Lower lobe of right lung (tissue), 2 donors: Measurements from ENCODE around the gene PDX1. TPM values are rescaled to one million over a fixed set of nuclear protein-coding genes. Genes with fewer than 3 reads are reported as not detected.

ENCODE experiments used
- ATAC-seq, 2 donors: fragments of 200-7000 bp; cut with Tn5 transposase; one replicate each; pipeline ENCODE4 v1.9.1; 2020 to 2022; ENCODE audit warnings: mild to moderate bottlenecking in 2 of 2, moderate library complexity in 2 of 2
- DNase-seq: peaks from one replicate; pipeline ENCODE4 v3.0.0-alpha.2; 2020
- H3K27ac ChIP-seq: fragments of 200-600 bp; one replicate; pipeline ENCODE4 v1.8.0; 2022
- H3K27me3 ChIP-seq: fragments of 200-600 bp; one replicate; pipeline ENCODE4 v1.8.0; 2022; ENCODE audit warnings: low read depth
- H3K36me3 ChIP-seq: fragments of 200-600 bp; one replicate; pipeline ENCODE4 v1.8.0; 2022; ENCODE audit warnings: mild to moderate bottlenecking
- H3K4me1 ChIP-seq: fragments of 200-600 bp; one replicate; pipeline ENCODE4 v1.8.0; 2022
- H3K4me3 ChIP-seq: fragments of 200-600 bp; one replicate; pipeline ENCODE4 v1.8.0; 2022; ENCODE audit warnings: mild to moderate bottlenecking
- H3K9me3 ChIP-seq: fragments of 200-600 bp; one replicate; pipeline ENCODE4 v1.8.0; 2022
- intact Hi-C: fragments of 100-400 bp; cut with DNase I; formaldehyde crosslinking; loops from one replicate; pipeline ENCODE4 v1.11.0; 2022
- total RNA-seq: library from RNA; stranded (reverse); fragmentation: NEBNext Ultra II Directional; extraction: Animal tissue kit (Norgen Biotek cat#: 25700); gene quantifications from one replicate; pipeline ENCODE4 v1.2.1, GENCODE V29; 2021
- TF ChIP-seq, protein P1 (sequence below): fragments of 200-600 bp; IDR thresholded peaks from one replicate; pipeline ENCODE4 v1.8.0; 2022; ENCODE audit warnings: antibody characterized with exemption, mild to moderate bottlenecking
- donor health status: DM: no; HTN: yes; CAD: no; lungs with severe emphysema.

PDX1 gene
- total RNA-seq, 1 donor from 2014 or later = not detected

- TF ChIP-seq, protein P1, sequence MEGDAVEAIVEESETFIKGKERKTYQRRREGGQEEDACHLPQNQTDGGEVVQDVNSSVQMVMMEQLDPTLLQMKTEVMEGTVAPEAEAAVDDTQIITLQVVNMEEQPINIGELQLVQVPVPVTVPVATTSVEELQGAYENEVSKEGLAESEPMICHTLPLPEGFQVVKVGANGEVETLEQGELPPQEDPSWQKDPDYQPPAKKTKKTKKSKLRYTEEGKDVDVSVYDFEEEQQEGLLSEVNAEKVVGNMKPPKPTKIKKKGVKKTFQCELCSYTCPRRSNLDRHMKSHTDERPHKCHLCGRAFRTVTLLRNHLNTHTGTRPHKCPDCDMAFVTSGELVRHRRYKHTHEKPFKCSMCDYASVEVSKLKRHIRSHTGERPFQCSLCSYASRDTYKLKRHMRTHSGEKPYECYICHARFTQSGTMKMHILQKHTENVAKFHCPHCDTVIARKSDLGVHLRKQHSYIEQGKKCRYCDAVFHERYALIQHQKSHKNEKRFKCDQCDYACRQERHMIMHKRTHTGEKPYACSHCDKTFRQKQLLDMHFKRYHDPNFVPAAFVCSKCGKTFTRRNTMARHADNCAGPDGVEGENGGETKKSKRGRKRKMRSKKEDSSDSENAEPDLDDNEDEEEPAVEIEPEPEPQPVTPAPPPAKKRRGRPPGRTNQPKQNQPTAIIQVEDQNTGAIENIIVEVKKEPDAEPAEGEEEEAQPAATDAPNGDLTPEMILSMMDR = no peak
- DNase-seq (no peak), ATAC-seq (no peak)
- intact Hi-C loops = no loop called here
- Histone ChIP-seq H3K27ac (no peak overlapping the region), H3K36me3 (no peaks in the 10 kb centered on the region), H3K4me1 (no peaks in the 10 kb centered on the region), H3K9me3 (no peaks in the 10 kb centered on the region), H3K4me3 (no peak overlapping the region), H3K27me3 (peaks cover 49% of the 10 kb centered on the region)
Observed at GRCh38 chr13:27933580-27934328, 14.0 kb downstream of the PDX1 start.

GRCh38 chr13:27942972-27943371, 23.2 kb downstream of the PDX1 start:
- Histone ChIP-seq H3K27ac (no peak overlapping the region), H3K4me1 (no peaks in the 10 kb centered on the region), H3K36me3 (no peaks in the 10 kb centered on the region), H3K4me3 (no peak overlapping the region), H3K9me3 (peaks cover 4% of the 10 kb centered on the region), H3K27me3 (peaks cover 14% of the 10 kb centered on the region)
- TF ChIP-seq, protein P1 = no peak
- no peak for ATAC-seq
- intact Hi-C loops = no loop called here
- DNase-seq = no peak

GRCh38 chr13:27952876-27953675, 33.3 kb downstream of the PDX1 start:
- Histone ChIP-seq H3K27ac (peak overlapping the region; percentile 39), H3K36me3 (no peaks in the 10 kb centered on the region), H3K4me3 (peak overlapping the region; percentile 54), H3K4me1 (peaks cover 23% of the 10 kb centered on the region), H3K9me3 (no peaks in the 10 kb centered on the region), H3K27me3 (peaks cover 73% of the 10 kb centered on the region)
- intact Hi-C loops = no loop called here
- ATAC-seq (peak; percentile 54 to 66), DNase-seq (no peak)
- TF ChIP-seq, protein P1 = no peak

GRCh38 chr13:27953676-27954405, 34.0 kb downstream of the PDX1 start:
- H3K27me3 ChIP-seq = peaks cover 78% of the 10 kb centered on the region
- intact Hi-C loops = no loop called here
- peak; percentile 86 for DNase-seq

GRCh38 chr13:27954406-27954851, 34.6 kb downstream of the PDX1 start:
- intact Hi-C loops = no loop called here

More at GRCh38 chr13:27953676-27954405, 34.0 kb downstream of the PDX1 start:
- H3K36me3 ChIP-seq = no peaks in the 10 kb centered on the region
- TF ChIP-seq, protein P1 = peak; percentile 87
- peak overlapping the region; percentile 39 for H3K27ac ChIP-seq
- ATAC-seq = peak; percentile 97 to 98
- peak overlapping the region; percentile 54 for H3K4me3 ChIP-seq
- H3K4me1 ChIP-seq = peaks cover 23% of the 10 kb centered on the region
- H3K9me3 ChIP-seq = no peaks in the 10 kb centered on the region

More at GRCh38 chr13:27954406-27954851, 34.6 kb downstream of the PDX1 start:
- TF ChIP-seq, protein P1 = no peak
- ATAC-seq (peak; percentile 63 to 72), DNase-seq (no peak)
- peak overlapping the region; percentile 54 for H3K4me3 ChIP-seq
- H3K36me3 ChIP-seq = no peaks in the 10 kb centered on the region
- H3K27ac ChIP-seq = peak overlapping the region; percentile 39
- no peaks in the 10 kb centered on the region for H3K9me3 ChIP-seq
- H3K27me3 ChIP-seq = peaks cover 81% of the 10 kb centered on the region
- peaks cover 23% of the 10 kb centered on the region for H3K4me1 ChIP-seq
